HUES6 (cell line): ENCODE results near the gene FDXACB1.
"Not testable (repeated sequence)": the region's sequence is repeated elsewhere in the genome, so short reads cannot be mapped to it uniquely, and the experiment has no call there.

Source experiments
- H3K27ac ChIP-seq: 2 replicates; pipeline ENCODE4 v1.7.0; 2013; ENCODE audit warnings: low read depth, mild to moderate bottlenecking, low read length, inconsistent platforms
- H3K27me3 ChIP-seq: 2 replicates; pipeline ENCODE4 v1.6.1; 2013; ENCODE audit warnings: low read length; ENCODE audit not compliant: control insufficient read depth, insufficient read depth
- H3K36me3 ChIP-seq: 2 replicates; pipeline ENCODE4 v1.6.1; 2013; ENCODE audit warnings: low read length; ENCODE audit not compliant: control insufficient read depth, insufficient read depth
- H3K4me1 ChIP-seq: 2 replicates; pipeline ENCODE4 v1.6.1; 2013; ENCODE audit warnings: low read length; ENCODE audit not compliant: control insufficient read depth, insufficient read depth
- H3K4me3 ChIP-seq: 2 replicates; pipeline ENCODE4 v1.5.1; 2013; ENCODE audit warnings: low read depth, low read length
- H3K9ac ChIP-seq: one replicate; pipeline ENCODE4 v1.6.1; 2013; ENCODE audit warnings: mild to moderate bottlenecking, low read length
- H3K9me3 ChIP-seq: 2 replicates; pipeline ENCODE4 v1.6.1; 2013; ENCODE audit warnings: low read depth, low read length; ENCODE audit not compliant: control insufficient read depth, insufficient read depth

FDXACB1 gene

DNA sequence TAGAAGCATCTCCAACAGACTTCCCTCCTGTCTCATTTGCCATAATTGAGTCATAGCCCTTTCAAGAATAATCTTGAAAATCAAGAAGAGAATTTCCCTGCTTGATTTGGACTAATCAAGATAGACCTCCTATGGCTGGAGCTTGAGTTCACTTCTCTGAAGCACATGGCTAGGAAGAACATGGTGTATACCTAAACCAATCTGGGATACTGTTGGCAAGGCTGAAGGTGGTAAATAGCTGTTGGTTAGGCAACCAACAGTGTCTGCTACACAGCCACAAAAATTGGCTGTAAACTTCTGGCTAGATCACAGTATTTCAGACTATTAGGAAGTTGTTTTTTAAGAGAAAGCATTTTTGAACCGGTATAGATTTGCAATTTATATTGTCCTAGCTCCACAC, 27.7 kb upstream of the FDXACB1 start:
- peaks cover 14% of the 10 kb centered on the region for H3K4me1 ChIP-seq
- H3K27me3 ChIP-seq: no peaks in the 10 kb centered on the region
- no peak overlapping the region for H3K27ac ChIP-seq
- H3K9ac ChIP-seq: no peak overlapping the region
- H3K36me3 ChIP-seq: no peaks in the 10 kb centered on the region
- H3K9me3 ChIP-seq: no peaks in the 10 kb centered on the region
- H3K4me3 ChIP-seq: no peak overlapping the region

DNA sequence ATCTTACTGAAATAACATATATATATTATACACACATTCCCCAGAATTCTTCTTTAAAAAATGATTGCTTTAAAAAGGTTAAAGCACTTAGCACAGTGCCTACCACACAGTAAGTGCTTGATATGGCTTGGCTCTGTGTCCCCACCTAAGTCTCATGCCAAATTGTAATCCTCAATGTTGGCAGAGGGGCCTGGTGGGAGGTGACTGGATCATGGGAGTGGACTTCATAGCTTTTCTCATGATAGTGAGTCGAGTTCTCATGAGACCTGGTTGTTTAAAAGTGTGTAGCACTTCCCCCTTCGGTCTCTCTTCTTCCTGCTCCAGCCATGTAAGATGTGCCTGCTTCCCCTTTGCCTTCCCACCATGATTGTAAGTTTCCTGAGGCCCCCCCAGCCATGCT, 26.4 kb upstream of the FDXACB1 start:
- H3K36me3 ChIP-seq: no peaks in the 10 kb centered on the region
- H3K9me3 ChIP-seq: no peaks in the 10 kb centered on the region
- no peaks in the 10 kb centered on the region for H3K27me3 ChIP-seq
- H3K4me3 ChIP-seq: no peak overlapping the region
- no peak overlapping the region for H3K9ac ChIP-seq
- H3K27ac ChIP-seq: no peak overlapping the region
- peaks cover 7% of the 10 kb centered on the region for H3K4me1 ChIP-seq

DNA sequence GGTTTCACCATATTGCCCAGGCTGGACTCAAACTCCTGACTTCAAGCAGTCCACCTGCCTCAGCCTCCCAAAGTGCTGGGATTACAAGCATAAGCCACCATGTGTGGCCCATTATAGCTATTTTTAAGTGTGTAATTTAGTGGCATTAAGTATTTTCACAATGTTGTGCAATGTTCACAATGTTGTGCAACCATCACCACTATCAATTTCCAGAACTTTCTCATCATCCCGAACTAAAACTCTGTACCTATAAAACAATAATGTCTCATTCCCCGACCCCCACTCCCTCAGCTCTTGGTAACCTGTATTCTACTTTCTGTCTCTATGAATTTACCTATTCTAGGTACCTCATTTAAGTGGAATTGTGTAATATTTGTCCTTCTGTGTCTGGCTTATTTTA, 7.9 kb upstream of the FDXACB1 start:
- H3K9ac ChIP-seq: no peak overlapping the region
- no peaks in the 10 kb centered on the region for H3K9me3 ChIP-seq
- H3K27ac ChIP-seq: no peak overlapping the region
- no peaks in the 10 kb centered on the region for H3K27me3 ChIP-seq
- H3K4me1 ChIP-seq: no peaks in the 10 kb centered on the region
- no peaks in the 10 kb centered on the region for H3K36me3 ChIP-seq
- H3K4me3 ChIP-seq: no peak overlapping the region

DNA sequence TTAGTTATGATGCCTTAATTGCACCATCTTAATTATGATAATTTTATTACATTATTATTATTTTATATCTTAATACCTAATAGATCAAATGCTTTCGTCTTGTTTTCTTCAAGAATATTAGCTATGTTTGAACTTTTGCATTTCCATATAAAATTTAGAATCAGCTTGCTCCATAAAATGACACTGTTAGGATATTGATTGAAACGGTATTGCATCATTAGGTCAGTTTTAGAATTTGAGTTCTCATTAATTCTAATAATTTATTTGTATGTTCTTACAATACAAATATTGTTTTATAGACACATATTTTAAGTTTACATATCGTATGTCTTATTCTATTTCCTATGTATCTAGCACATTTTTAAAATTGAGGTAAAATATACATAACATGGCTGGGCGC, 7.1 kb upstream of the FDXACB1 start:
- H3K27me3 ChIP-seq: no peaks in the 10 kb centered on the region
- no peaks in the 10 kb centered on the region for H3K9me3 ChIP-seq
- H3K4me3 ChIP-seq: no peak overlapping the region
- no peaks in the 10 kb centered on the region for H3K36me3 ChIP-seq
- no peak overlapping the region for H3K27ac ChIP-seq
- H3K4me1 ChIP-seq: no peaks in the 10 kb centered on the region
- no peak overlapping the region for H3K9ac ChIP-seq

DNA sequence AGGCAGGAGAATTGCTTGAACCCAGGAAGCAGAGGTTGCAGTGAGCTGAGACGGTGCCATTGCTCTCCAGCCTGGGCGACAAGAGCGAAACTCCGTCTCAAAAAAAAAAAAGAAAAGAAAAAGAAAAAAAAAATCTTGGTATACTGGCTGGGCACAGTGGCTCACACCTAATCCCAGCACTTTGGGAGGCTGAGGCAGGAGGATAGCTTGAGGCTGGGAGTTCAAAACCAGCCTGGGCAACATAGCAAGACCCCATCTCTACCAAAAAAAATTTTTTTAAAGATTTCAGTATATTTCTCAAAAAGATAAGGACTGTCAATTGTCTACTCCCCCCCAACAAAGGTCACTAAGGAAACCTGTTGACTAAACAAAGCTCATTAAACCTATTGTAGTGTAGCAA, 6.1 kb upstream of the FDXACB1 start:
- not testable (repeated sequence) for H3K36me3 ChIP-seq

DNA sequence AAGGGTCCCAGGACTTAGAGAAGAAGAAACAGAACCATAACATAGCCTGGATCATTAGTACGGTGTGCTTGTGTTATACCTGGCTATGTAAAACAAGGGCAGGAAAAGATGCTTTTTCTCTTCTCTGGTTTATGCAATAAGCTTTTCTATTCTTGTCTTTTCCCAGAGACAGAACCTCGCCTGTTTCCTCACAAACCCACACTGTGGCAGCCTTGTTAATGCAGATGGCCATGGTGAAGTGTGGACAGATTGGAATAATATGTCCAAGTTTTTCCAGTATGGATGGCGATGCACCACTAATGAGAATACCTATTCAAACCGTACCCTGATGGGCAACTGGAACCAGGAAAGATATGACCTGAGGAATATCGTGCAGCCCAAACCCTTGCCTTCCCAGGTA, 3.2 kb upstream of the FDXACB1 start:
- Histone ChIP-seq H3K4me3 (no peak overlapping the region), H3K27ac (no peak overlapping the region)

More for the DNA sequence above, 6.1 kb upstream of the FDXACB1 start:
- not testable (repeated sequence) for H3K4me3 ChIP-seq, H3K4me1 ChIP-seq, H3K27me3 ChIP-seq, H3K9ac ChIP-seq, H3K9me3 ChIP-seq, H3K27ac ChIP-seq

DNA sequence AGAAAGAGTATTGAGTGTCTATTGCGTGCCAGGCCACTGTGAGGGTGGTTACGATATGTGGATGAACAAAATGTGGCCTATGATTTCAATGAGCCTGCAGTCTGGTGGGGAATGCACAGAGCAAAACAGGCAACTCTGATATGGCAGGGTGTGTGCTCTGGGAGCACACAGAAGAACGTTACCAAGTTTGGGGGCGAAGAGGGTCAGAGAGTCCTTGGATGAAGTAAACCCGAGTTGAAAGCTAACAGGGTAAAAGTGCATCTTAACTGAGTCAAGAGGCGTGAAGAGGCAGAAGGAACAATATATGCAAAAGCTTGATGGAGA, 634 bp upstream of the FDXACB1 start:
- Histone ChIP-seq H3K27me3 (no peaks in the 10 kb centered on the region), H3K9ac (peak overlapping the region; percentile 84), H3K4me1 (peaks cover 7% of the 10 kb centered on the region; the same call in 1 of the 2 replicates), H3K27ac (peak overlapping the region; percentile 57; the same call in 1 of the 2 replicates), H3K36me3 (no peaks in the 10 kb centered on the region), H3K9me3 (no peaks in the 10 kb centered on the region), H3K4me3 (peak overlapping the region; percentile 72)

More for the DNA sequence above, 3.2 kb upstream of the FDXACB1 start:
- H3K9me3 ChIP-seq: no peaks in the 10 kb centered on the region
- no peaks in the 10 kb centered on the region for H3K36me3 ChIP-seq
- no peaks in the 10 kb centered on the region for H3K27me3 ChIP-seq
- no peak overlapping the region for H3K9ac ChIP-seq
- H3K4me1 ChIP-seq: peaks cover 7% of the 10 kb centered on the region; the same call in 1 of the 2 replicates

DNA sequence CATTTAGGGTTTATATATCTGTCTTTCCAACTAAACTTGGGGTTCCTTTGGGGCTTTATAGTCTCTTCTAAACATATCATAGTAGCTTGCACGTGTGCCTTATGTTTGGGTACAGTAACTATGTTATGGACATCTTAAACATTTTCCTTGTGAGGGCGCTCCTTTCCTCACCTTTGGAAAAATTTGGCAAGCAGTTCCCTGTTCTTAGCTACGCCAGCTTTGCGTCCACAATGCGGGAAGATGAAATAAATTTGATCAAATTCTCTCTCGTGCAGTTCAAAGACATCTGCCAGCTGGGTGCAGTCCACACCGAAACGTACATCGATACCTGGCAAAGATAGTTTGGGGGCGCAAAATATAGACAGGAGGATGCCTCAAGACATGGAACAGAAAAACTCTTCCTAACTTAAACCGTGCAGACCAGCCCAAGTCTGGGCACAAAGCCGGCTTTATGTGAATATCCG, 548 bp downstream of the FDXACB1 start:
- no peaks in the 10 kb centered on the region for H3K27me3 ChIP-seq
- H3K9me3 ChIP-seq: no peaks in the 10 kb centered on the region
- H3K36me3 ChIP-seq: no peaks in the 10 kb centered on the region
- H3K4me1 ChIP-seq: peaks cover 7% of the 10 kb centered on the region; the same call in 1 of the 2 replicates
- peak overlapping the region; percentile 56; the same call in 1 of the 2 replicates for H3K27ac ChIP-seq
- H3K4me3 ChIP-seq: peak overlapping the region; percentile 72
- H3K9ac ChIP-seq: peak overlapping the region; percentile 84

DNA sequence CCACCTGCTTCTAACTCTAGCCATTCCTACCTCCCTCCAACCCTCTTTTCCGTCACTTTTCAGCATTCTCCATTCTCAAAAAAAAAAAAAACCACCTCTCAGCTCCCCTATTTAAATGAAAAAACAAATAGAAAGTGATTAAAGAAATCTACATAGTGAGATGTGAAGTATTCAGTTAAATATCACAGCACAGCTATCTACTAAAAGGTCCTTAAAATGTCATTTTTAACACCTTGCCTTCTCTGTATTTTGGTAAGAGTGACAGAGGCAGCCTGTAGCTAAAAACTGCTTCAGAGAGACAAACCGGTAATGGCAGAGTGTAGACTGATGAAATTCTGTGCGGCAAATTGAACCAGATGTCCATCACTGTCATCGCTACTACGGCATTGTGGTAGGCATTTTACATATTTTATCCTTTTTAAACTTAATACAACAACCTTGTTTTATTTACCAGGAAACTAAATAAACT, 7.2 kb downstream of the FDXACB1 start:
- Histone ChIP-seq H3K36me3 (peaks cover 13% of the 10 kb centered on the region), H3K4me1 (peaks cover 8% of the 10 kb centered on the region; the same call in 1 of the 2 replicates), H3K27me3 (no peaks in the 10 kb centered on the region), H3K9ac (peak overlapping the region; percentile 79), H3K4me3 (peak overlapping the region; percentile 87), H3K27ac (no peak overlapping the region), H3K9me3 (no peaks in the 10 kb centered on the region)

DNA sequence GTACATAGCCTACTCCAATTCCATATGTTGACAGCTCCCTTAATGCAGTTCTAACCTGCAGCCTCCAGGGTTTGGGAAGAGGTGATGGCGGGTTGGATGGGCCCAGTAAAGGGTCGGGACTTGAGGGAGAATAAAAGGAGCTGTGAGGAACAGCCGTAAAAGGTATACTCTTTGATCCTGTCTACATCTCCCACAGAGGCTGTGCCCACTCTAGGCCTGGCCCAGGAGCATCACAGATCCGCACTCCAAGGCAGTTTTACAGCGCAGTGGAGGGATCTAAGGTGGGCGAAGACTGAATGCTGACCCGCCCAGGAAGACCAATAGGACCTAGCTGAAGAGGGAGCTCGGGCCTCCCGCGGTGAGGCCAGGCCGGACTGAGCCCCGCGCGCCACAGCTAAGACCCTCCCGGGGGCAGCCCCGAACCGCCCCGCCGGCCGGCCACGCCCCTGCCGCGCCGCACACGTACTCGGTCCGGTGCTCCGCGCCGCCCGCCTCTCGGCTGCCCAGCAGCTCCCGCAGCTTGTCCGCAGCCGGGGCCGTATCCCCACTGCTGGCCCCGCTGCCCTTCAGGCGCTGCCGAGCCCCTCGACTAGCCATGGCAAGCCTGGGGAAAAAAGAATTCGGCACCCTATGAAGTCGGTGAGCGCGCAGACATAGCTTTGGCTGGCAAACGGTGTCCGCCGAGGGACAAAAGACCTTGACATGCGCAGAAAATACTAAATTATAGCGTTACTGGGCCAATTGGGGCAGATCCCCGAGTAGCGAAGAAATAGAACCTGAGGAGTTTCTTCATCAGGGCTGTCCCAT, 7.9 kb downstream of the FDXACB1 start, which contains the start of gene ALG9:
TSS of gene ALG9 (minus strand) at position 696 of the 807 bp plus-strand sequence. CDS start at position 597, 99 bp downstream.
- H3K27ac ChIP-seq: no peak within 1 kb of the TSS; the same call in 1 of the 2 replicates
- H3K4me3 ChIP-seq: peak within 1 kb of the TSS; percentile 87
- peaks cover 8% of the 10 kb centered on the region; the same call in 1 of the 2 replicates for H3K4me1 ChIP-seq
- peak within 1 kb of the TSS; percentile 79 for H3K9ac ChIP-seq
- H3K27me3 ChIP-seq: no peaks in the 10 kb centered on the region
- H3K36me3 ChIP-seq: peaks cover 19% of the 10 kb centered on the region
- no peaks in the 10 kb centered on the region for H3K9me3 ChIP-seq

DNA sequence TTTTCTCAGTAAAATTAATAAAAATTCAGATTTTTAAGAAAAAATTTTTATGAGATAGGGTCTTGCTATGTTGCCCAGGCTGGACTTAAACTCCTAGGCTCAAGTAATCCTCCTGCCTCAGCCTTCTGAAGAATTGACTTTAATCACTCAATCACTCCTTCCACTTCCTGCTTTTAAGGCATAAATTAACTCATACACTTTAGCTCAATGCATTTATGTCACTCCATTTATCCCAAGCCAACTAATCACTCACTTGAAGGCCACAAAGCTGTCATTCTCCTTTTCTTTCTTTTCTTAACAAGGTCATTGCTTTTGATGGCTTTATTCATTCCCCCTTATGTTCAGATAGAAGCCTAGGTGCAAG, 8.5 kb downstream of the FDXACB1 start:
- H3K4me1 ChIP-seq: peaks cover 8% of the 10 kb centered on the region; the same call in 1 of the 2 replicates
- H3K4me3 ChIP-seq: peak overlapping the region; percentile 87
- no peak overlapping the region for H3K27ac ChIP-seq
- H3K9ac ChIP-seq: peak overlapping the region; percentile 79
- no peaks in the 10 kb centered on the region for H3K27me3 ChIP-seq
- no peaks in the 10 kb centered on the region for H3K9me3 ChIP-seq
- H3K36me3 ChIP-seq: peaks cover 21% of the 10 kb centered on the region
